ENCODE data around the gene CST4.

The CST4 gene

GRCh38 chr20:23649242-23649641 is 39.6 kb downstream of the CST4 start (continued):
- TF ChIP-seq AEBP2 (tag by site-specific recombination; IDR thresholded peaks at IDR 0.05; ENCODE audit: borderline replicate concordance) (no peak), SALL2 (tag by site-specific recombination; IDR thresholded peaks at IDR 0.05; ENCODE audit: borderline replicate concordance) (no peak), PRDM6 (tag by site-specific recombination; IDR thresholded peaks at IDR 0.05) (no peak)

GRCh38 chr20:23647346-23647745 is 41.5 kb downstream of the CST4 start:
- no peaks in the 10 kb centered on the region for H3K4me1 ChIP-seq (ENCODE audit: control insufficient read depth, insufficient read depth, low read length)
- H3K27ac ChIP-seq (ENCODE audit: extremely low read depth, low read depth, low read length), result no peak overlapping the region
- no peaks in the 10 kb centered on the region for H3K36me3 ChIP-seq (ENCODE audit: control insufficient read depth in 2 of 2, insufficient read depth in 1 of 2, low read length in 2 of 2)
- no peak overlapping the region for H3K4me3 ChIP-seq (ENCODE audit: low read depth, low read length)
- H3K9me3 ChIP-seq (ENCODE audit: control insufficient read depth, insufficient read depth, low read depth, low read length), result no peaks in the 10 kb centered on the region
- CTCF ChIA-PET, result no interaction called here
- POLR2A ChIA-PET, result no interaction called here
- no peak for TF ChIP-seq ZNF214 (tag by site-specific recombination; IDR thresholded peaks at IDR 0.05; ENCODE audit: borderline replicate concordance)
- TF ChIP-seq YY1 (tag by site-specific recombination; IDR thresholded peaks at IDR 0.05), result no peak
- TF ChIP-seq ZNF132 (tag by site-specific recombination; IDR thresholded peaks at IDR 0.05; ENCODE audit: borderline replicate concordance), result no peak
- TF ChIP-seq ZNF777 (tag by site-specific recombination; IDR thresholded peaks at IDR 0.05; ENCODE audit: borderline replicate concordance), result no peak
- TF ChIP-seq ZNF138 (tag by site-specific recombination; IDR thresholded peaks at IDR 0.05; ENCODE audit: borderline replicate concordance), result no peak
- TF ChIP-seq PRDM10 (tag by site-specific recombination; IDR thresholded peaks at IDR 0.05), result no peak
- no peak for TF ChIP-seq ZNF157 (tag by site-specific recombination; IDR thresholded peaks at IDR 0.05)
- no peak for TF ChIP-seq ZBTB11 (tag by site-specific recombination; conservative IDR thresholded peaks at IDR 0.05; ENCODE audit: low read depth)
- no peak for TF ChIP-seq ZNF24 (tag by site-specific recombination; IDR thresholded peaks at IDR 0.05)
- TF ChIP-seq ZNF266 (tag by site-specific recombination; IDR thresholded peaks at IDR 0.05; ENCODE audit: low read depth), result no peak
- no peak for TF ChIP-seq ZNF146 (tag by site-specific recombination; IDR thresholded peaks at IDR 0.05)
- no peak for TF ChIP-seq ZNF248 (tag by site-specific recombination; IDR thresholded peaks at IDR 0.05)
- TF ChIP-seq ZNF133 (tag by site-specific recombination; IDR thresholded peaks at IDR 0.05), result no peak
- no peak for TF ChIP-seq PRDM2 (tag by site-specific recombination; IDR thresholded peaks at IDR 0.05; ENCODE audit: borderline replicate concordance)
- TF ChIP-seq KLF9 (tag by site-specific recombination; IDR thresholded peaks at IDR 0.05; ENCODE audit: low read depth), result no peak
- TF ChIP-seq SALL2 (tag by site-specific recombination; IDR thresholded peaks at IDR 0.05; ENCODE audit: borderline replicate concordance), result no peak
- TF ChIP-seq ZNF391 (tag by site-specific recombination; IDR thresholded peaks at IDR 0.05; ENCODE audit: borderline replicate concordance, low read depth), result no peak
- TF ChIP-seq ZNF501 (tag by site-specific recombination; IDR thresholded peaks at IDR 0.05), result no peak

All from HEK293 (cell line).